ENCODE results near the gene FBXO31.
"Not testable (repeated sequence)": the region's sequence is repeated elsewhere in the genome, so short reads cannot be mapped to it uniquely, and the experiment has no call there.

The FBXO31 gene

DNA sequence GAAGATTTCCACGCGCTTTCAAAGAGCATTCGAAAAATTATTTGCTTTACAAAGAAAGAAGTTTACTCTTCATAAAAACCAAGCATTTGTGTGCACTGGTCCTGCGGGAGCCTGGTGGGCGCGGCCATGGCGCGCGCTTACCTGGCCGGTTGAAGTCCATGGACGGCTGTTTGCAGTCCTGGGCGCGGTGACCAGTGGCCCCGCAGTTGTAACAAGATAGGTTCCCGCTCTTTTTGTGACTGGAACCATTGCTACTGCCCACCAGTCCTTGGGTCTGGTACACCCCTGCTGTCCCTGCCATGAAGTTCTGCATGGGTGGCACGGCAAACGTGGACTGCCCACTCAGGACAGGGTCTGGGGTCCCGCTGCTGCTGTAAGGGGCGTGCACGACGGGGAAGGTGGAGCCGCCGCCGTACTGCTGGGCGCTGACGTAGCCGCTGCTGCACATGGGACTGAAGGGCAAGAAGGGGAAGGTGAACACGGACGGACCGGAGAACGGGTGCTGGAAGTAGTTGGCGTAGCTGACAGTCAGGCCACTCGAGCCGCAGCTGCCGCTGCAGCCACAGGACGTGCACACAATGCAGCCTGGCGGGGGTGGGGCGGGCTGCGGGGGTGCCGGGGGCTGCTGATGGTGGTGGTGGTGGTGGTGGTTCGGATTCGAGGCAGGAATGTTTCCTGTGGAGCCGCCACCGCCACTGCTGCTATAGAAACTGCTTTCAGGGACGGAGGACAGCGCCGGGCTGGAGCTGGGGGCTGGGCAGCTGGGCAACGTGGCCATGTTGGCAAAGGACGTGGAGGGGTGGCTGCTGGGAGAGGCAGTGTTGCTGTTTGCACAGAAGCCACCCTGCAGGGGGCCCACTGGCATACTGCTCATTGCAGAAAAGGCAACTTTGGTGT lies 28.0 kb upstream of the FBXO31 start:
- no peak for DNase-seq (ENCODE audit: low read depth in 2 of 2)

GRCh38 chr16:87410968-87411367 lies 27.4 kb upstream of the FBXO31 start:
- no peak for DNase-seq (ENCODE audit: low read depth in 2 of 2)

DNA sequence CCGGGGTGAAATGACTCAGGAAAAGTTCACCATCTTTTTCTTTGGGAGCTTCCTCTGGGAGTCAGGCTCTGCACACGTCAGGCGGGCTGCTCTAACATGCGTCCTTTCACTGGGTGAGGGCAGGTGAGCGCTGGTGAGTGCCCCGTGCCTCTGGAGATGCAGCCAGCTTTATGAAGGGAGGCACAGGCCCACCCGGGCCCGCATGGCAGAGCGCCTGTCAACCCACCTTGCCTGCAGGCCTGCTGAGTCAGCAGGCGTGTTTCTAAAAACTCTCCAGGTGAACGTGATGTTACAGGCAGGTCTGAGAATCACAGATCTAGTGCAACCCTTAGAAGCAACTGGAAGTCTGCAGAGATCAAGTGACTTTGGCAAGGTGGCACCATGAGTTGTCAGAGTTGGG lies 27.0 kb upstream of the FBXO31 start:
- no peak for DNase-seq (ENCODE audit: low read depth in 2 of 2)

- no peak for DNase-seq (ENCODE audit: low read depth in 2 of 2)
These were observed 26.2 kb upstream of the FBXO31 start for GRCh38 chr16:87409781-87410180.

DNA sequence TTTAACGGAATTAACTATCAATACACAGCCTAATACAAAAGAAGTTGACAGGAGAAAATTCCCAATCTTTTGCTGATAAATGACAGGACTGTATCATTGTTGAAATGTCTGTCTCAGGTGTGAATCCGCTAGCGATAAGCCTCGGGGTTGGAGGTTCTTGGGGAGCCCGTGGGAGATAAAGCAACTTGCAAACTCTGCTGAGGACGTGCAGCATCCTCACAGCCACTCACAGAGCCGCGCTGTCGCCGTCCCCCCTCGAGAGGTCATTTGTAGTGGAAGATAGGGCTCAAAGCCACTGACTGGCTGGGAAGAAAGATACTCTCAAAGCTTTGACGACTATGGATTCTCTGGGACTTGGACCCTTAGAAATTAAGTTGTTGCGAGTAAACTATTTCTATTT lies 25.6 kb upstream of the FBXO31 start:
- no peak for DNase-seq (ENCODE audit: low read depth in 2 of 2)

GRCh38 chr16:87407511-87408112 lies 24.0 kb upstream of the FBXO31 start:
- DNase-seq (ENCODE audit: low read depth in 2 of 2): no peak

DNA sequence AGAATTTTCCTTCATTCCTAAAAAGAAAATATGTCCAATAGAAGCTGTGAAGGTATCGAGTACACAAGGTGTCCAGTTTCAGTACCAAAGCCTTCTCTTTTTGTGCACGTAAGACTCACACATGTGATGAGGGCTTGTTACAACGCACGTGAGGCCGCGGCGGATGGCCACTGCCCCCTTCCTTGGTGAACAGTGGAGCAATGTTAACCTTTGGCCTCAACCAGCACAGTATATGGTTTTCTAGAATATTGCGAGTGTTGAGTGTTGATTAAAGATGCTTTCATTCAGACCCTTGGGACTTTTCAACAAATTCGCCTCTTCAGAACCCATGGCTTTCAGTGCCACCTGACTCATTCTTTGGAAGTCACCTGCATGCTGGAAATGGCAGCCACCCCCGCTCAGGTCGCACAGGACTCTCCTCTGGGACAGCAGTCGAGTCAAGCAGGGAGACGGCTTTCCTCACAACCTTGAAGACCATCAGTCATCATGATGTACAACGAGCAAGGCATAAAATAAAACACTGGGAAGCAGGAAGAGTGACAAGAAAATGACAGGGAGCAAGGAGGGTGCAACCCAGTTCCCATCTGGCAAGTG lies 23.0 kb upstream of the FBXO31 start:
- DNase-seq (ENCODE audit: low read depth in 2 of 2): no peak

GRCh38 chr16:87404764-87405625 lies 21.4 kb upstream of the FBXO31 start:
- DNase-seq (ENCODE audit: low read depth in 2 of 2): no peak

GRCh38 chr16:87395181-87395842 lies 11.7 kb upstream of the FBXO31 start:
- DNase-seq (ENCODE audit: low read depth in 2 of 2): no peak

DNA sequence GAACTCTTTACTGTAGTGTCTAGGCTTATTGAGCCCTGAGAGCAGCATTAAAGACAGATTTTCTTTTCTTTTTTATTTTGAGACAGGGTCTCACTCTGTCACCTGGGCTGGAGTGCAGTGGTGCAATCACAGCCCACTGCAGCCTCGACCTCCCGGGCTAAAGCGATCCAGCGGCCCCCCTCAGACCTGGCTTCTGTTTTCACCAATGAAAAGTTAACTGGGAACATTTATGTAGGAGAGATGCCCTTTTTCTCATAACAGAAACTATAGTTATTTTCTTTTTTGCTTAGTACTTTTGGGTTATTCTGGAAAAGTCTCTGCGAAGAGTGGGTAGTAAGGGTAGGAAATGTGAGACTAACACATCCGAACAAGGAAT lies 10.1 kb upstream of the FBXO31 start:
- no peak for DNase-seq (ENCODE audit: low read depth in 2 of 2)

DNA sequence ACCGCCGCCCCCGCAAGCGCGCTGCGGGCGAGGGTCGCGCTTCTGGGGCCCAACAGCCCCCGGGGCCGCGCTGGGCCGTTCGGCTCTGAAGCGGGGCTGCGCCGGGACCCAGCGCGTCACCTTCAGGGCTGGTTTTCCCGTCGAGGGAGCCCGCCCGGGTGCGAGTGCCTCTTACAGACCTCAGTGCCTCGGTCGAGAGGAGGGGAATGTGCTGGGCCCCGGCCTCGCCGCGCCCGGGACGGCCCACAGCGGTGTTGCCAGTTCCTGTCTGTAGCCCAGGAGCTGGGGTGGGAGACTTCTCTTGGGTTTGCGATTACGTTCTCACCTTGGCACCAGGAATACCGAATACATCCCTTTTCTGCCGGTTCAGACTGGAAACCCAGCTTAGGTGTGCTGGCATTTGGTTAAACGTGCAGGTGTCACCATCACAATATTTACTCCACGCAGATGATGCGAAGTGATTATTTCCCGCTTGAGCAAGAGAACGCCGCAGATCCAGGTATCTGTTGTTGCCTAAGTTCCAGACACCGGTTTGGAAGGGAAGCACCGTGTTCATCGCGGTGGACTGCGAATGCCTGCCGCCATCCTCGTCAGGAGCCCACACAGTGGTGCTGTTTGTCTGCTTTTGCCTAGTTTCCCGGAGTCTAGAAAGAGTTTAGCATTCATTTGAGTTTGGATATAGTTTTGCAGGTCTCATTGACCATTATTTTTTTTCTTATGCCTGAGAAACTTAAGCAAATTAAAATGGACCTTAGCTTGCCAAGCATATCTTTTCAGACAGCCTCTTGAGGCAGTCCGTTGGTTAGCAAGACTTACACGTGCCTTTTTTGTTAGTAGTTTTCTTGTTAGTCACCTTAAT lies 9.5 kb upstream of the FBXO31 start:
- peak in 1 of 2 donors; percentile 14 for DNase-seq (ENCODE audit: low read depth in 2 of 2)

GRCh38 chr16:87391950-87392820 lies 8.6 kb upstream of the FBXO31 start, which contains the start of gene MAP1LC3B:
TSS of gene MAP1LC3B (plus strand) at chr16:87392336. CDS start at chr16:87392428, 92 bp downstream.
- peak; percentile 92 to 95 for DNase-seq (ENCODE audit: low read depth in 2 of 2)

DNA sequence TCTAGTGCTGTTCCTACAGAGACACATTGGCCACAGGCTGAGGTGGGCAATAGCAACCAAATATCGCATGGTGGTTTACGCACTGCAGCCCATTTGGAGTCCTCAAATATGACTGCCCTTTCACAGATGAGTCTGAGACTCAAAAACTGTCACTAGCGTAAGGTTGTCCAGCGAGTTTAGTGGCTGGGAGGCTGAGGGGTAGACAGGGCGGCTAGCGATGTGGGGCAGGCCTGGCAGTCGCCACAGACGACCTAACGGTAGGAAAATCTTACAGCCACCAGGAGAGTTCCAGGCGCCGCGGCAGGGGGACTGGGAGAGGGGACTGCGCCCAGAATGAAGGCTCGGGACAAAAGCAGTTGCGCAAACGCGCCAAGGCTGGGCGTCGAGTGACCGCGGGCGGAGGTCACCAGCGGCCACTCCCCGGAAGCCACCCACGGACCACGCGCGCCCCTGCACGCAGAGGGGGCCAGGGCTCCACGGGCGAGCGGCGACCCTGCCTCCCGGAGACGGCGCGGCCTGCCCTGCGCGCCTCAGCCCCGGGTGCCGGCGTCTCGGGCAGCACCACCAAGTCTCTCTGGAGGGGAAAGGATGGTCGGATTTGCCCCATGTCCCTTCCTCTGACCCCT lies 7.9 kb upstream of the FBXO31 start:
- no peak for DNase-seq (ENCODE audit: low read depth in 2 of 2)

- no peak for DNase-seq (ENCODE audit: low read depth in 2 of 2)
These were observed 7.2 kb upstream of the FBXO31 start for GRCh38 chr16:87390641-87391323.

DNA sequence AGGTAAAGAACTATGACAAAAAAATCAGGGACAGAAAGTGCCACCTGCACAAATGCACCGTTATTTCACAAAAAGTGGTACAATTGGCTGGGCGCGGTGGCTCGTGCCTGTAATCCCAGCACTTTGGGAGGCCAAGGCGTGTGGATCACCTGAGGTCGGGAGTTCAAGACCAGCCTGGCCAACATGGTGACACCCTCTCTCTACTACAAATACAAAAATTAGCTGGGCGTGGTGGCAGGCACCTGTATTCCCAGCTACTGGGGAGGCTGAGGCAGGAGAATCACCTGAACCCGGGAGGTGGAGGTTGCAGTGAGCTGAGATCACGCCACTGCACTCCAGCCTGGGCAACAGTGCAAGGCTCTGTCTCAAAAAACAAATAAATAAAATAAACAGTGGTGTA lies 6.3 kb upstream of the FBXO31 start:
- DNase-seq (ENCODE audit: low read depth in 2 of 2): not testable (repeated sequence)

- DNase-seq (ENCODE audit: low read depth in 2 of 2): no peak
These were observed 5.7 kb upstream of the FBXO31 start for GRCh38 chr16:87389245-87389644.

DNA sequence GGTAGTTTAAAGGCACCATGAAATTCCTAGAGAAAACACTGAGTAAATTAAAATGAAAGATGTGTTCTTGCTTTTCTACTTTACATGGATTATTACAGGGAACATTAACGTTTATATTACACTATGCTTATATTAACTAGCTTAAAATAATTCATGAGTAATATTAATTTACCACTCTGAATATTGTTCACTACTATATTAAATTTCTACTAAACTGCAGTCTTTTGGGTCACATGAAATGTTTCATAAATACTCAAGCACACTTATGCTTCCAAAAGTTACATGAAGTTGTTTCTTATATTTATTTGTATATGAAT lies 5.2 kb upstream of the FBXO31 start:
- DNase-seq (ENCODE audit: low read depth in 2 of 2): no peak
